ENCODE measurements around the gene SYT5. TPM values are rescaled to one million over a fixed set of nuclear protein-coding genes. Genes with fewer than 3 reads are reported as not detected.
A peak's percentile ranks its signal among the peaks of the same experiment; 100 is the strongest.

The SYT5 gene
- total and polyA plus RNA-seq, 9 of the 15 experiments (the other 6 are each of a cell fraction or from before 2014, with no cell fraction given) = 1.3 to 20.9 (median 8.8) TPM

DNA sequence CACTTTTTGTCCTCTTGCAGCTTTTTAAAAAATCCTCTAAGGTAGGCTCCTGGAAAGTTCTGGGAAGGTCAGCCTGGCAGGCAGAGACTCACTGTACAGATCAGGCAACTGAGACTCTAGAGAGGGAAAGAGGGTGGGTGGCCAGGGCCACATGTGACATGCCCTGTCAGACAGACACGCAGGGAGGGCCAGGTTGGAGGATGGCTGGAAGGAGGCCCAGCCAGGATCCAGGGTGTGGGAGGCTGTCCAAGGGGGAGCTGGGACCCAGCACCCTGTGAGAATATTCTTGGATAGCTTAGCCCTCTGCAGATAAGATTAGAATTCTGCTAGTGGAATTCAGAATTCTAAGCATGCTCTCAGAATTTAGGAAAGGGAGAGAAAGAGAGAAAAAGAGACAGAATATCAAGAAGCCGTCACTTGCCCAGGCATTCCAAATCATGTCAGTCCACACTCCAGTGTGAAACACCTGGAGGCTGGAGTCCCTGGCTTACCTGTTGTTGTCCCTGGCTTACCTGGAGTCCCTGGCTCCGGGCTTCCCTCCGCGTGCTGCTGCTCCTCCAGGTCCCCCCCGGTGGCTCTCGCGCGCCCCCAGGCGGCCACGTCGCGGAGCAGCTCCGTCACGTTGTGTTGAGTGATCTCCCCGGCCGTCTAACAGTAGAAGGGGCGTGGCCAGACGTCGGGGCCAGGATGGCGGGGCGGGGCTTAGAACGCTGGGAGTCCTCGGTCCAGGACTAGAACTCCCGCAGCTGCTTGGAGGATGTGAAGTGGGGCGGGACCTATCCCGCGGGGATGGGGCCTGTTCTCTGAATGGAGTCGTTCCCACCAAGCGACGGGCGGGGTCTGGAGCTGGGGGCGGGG is 19.7 kb downstream of the SYT5 start (continued):
- TF ChIP-seq, protein P1, sequence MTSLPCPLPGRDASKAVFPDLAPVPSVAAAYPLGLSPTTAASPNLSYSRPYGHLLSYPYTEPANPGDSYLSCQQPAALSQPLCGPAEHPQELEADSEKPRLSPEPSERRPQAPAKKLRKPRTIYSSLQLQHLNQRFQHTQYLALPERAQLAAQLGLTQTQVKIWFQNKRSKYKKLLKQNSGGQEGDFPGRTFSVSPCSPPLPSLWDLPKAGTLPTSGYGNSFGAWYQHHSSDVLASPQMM (CRISPR knock-in tag; IDR thresholded peaks at IDR 0.05) = no peak
- TF ChIP-seq TBL1XR1 (IDR thresholded peaks at IDR 0.05; ENCODE audit: low read length in 2 of 2) (0 out of 4 replicates have a peak, but pooled peaks of 1 of the 2 experiments have one; percentile 18), ZNF324 (CRISPR knock-in tag; IDR thresholded peaks at IDR 0.05) (no peak), RBM34 (IDR thresholded peaks at IDR 0.05; ENCODE audit: borderline replicate concordance, insufficient read depth, low read length) (no peak), HDAC2 (IDR thresholded peaks at IDR 0.05) (0 out of 2 replicates have a peak, but pooled peaks have one; percentile 49), ZNF133 (CRISPR knock-in tag; IDR thresholded peaks at IDR 0.05) (no peak), PURB (CRISPR knock-in tag; IDR thresholded peaks at IDR 0.05; ENCODE audit: low read depth) (no peak), KHSRP (IDR thresholded peaks at IDR 0.05) (no peak), ELK3 (CRISPR knock-in tag; IDR thresholded peaks at IDR 0.05) (no peak), KDM1A (IDR thresholded peaks at IDR 0.05) (0 out of 4 replicates have a peak, but pooled peaks of 1 of the 2 experiments have one; percentile 20), CREB1 (IDR thresholded peaks at IDR 0.05) (peak; percentile 82), CREB1 (CRISPR knock-in tag; IDR thresholded peaks at IDR 0.05) (peak; percentile 94), MTA3 (IDR thresholded peaks at IDR 0.05; ENCODE audit: borderline replicate concordance) (no peak; the same call in 1 of the 2 replicates), SP2 (IDR thresholded peaks at IDR 0.05; ENCODE audit: extremely low read depth, low read depth, low read length, poor library complexity, severe bottlenecking) (no peak)
- TF ChIP-seq, protein P2, sequence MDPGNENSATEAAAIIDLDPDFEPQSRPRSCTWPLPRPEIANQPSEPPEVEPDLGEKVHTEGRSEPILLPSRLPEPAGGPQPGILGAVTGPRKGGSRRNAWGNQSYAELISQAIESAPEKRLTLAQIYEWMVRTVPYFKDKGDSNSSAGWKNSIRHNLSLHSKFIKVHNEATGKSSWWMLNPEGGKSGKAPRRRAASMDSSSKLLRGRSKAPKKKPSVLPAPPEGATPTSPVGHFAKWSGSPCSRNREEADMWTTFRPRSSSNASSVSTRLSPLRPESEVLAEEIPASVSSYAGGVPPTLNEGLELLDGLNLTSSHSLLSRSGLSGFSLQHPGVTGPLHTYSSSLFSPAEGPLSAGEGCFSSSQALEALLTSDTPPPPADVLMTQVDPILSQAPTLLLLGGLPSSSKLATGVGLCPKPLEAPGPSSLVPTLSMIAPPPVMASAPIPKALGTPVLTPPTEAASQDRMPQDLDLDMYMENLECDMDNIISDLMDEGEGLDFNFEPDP (CRISPR knock-in tag; IDR thresholded peaks at IDR 0.05) = no peak
- TF ChIP-seq, protein P3, sequence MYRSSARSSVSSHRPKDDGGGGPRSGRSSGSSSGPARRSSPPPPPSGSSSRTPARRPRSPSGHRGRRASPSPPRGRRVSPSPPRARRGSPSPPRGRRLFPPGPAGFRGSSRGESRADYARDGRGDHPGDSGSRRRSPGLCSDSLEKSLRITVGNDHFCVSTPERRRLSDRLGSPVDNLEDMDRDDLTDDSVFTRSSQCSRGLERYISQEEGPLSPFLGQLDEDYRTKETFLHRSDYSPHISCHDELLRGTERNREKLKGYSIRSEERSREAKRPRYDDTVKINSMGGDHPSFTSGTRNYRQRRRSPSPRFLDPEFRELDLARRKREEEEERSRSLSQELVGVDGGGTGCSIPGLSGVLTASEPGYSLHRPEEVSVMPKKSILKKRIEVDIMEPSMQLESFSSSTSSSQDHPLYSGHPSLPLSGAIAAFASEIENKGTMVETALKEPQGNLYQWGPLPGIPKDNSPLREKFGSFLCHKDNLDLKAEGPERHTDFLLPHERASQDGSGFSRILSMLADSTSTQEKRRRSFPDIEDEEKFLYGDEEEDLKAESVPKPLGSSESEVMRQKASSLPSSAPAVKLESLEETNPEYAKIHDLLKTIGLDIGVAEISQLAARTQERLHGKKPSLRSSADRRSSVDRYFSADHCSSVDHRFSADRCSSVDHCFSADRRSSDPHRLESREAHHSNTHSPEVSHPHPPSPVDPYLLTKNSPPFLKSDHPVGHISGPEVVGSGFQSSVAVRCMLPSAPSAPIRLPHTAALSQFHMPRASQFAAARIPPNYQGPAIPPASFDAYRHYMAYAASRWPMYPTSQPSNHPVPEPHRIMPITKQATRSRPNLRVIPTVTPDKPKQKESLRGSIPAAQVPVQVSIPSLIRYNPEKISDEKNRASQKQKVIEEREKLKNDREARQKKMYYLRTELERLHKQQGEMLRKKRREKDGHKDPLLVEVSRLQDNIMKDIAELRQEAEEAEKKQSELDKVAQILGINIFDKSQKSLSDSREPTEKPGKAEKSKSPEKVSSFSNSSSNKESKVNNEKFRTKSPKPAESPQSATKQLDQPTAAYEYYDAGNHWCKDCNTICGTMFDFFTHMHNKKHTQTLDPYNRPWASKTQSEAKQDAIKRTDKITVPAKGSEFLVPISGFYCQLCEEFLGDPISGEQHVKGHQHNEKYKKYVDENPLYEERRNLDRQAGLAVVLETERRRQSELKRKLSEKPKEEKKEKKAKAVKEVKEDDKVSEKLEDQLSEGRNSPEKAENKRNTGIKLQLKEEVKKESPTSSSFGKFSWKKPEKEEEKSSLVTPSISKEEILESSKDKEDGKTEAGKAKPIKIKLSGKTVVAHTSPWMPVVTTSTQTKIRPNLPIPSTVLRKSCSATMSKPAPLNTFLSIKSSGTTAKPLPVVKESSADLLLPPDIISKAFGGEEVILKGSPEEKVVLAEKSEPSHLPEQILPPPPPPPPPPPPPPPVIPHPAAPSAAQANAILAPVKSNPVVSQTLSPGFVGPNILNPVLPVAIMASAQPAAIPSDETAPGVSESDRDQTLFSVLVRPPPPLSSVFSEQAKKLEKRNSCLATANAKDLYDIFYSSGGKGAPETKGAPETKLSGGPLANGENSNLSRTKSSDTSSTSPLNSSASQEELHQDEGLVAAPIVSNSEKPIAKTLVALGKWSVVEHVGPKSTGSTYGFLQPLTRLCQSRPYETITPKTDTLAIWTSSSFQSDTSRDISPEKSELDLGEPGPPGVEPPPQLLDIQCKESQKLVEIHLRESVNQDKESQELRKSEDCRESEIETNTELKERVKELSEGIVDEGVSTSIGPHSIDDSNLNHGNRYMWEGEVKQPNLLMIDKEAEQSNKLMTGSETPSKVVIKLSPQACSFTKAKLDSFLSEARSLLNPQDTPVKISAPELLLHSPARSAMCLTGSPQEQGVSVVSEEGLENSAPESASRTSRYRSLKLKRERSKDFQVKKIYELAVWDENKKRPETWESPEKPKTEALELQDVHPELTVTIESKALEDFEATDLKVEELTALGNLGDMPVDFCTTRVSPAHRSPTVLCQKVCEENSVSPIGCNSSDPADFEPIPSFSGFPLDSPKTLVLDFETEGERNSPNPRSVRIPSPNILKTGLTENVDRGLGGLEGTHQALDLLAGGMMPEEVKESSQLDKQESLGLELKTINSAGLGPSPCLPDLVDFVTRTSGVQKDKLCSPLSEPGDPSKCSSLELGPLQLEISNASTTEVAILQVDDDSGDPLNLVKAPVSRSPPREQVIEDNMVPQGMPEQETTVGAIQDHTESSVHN (IDR thresholded peaks at IDR 0.05; ENCODE audit: borderline replicate concordance in 1 of 2, low read depth in 1 of 2) = no peak
